Activated CD4-positive, CD25-positive, alpha-beta regulatory T cell treated with anti-CD3 and anti-CD28 coated beads, Interleukin-2, amount 50 U/mL, for 24 hours (primary cell): ENCODE data around the gene ABCD1.
A peak's percentile ranks its signal among the peaks of the same experiment; 100 is the strongest.
"Not testable (repeated sequence)": the region's sequence is repeated elsewhere in the genome, so short reads cannot be mapped to it uniquely, and the experiment has no call there.

Experiments used
- ATAC-seq, 2 donors: fragments of 150-1000 bp; cut with Tn5 transposase; one replicate each; pipeline ENCODE4 v1.10.0; 2021; ENCODE audit warnings: mild to moderate bottlenecking in 1 of 2, moderate library complexity in 1 of 2

Gene ABCD1

GRCh38 chrX:153724252-153725038 is at the start of gene ABCD1, which contains the start of gene BCAP31:
Gene ABCD1 (plus strand): TSS chrX:153724856. CDS start chrX:153725267, 411 bp downstream.
Gene BCAP31 (minus strand): TSS chrX:153724387. CDS start chrX:153723244, 1,143 bp downstream.
- peak; percentile 80 to 84 for ATAC-seq

DNA sequence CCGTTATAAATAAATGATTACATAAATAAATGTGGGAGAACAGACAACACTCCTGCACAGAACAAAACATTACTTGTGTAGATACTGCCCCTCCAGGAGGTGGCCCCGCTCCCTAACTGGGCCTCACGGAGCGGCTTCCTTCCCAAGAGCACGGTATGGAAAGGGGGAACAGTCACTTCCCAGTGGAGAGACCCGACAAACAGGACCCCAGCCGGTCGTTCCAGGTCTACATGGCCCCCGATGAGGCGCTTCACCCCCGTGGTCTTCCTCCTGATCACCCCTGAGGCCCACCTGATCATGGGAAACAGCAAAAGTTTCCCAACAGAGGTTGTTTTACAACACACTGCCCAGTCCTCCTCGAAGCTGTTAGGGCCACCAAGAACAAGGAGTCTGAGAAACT is 43.5 kb upstream of the ABCD1 start:
- ATAC-seq = no peak

DNA sequence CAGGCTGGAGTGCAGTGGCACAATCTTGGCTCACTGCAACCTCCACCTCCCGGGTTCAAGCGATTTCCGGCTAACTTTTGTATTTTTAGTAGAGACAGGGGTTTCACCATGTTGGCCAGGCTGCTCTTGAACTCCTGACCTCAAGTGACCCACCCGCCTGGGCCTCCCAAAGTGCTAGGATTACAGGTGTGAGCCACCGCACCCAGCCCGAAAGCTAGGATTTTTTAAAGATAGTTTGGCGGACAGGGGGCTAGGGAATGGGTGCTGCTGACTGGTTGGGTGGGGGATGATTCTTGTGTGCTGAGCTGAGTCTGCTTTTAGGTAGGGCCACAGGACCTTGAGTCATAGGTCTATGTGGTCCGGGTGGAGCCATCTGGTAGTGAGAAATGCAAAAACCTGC is 41.2 kb upstream of the ABCD1 start:
- ATAC-seq = not testable (repeated sequence)

- ATAC-seq = no peak
Measured at GRCh38 chrX:153684467-153685155, 40.0 kb upstream of the ABCD1 start.

GRCh38 chrX:153685156-153685536 is 39.5 kb upstream of the ABCD1 start:
- no peak for ATAC-seq

- ATAC-seq = no peak
Measured at GRCh38 chrX:153685751-153686696, 38.6 kb upstream of the ABCD1 start.

- ATAC-seq = no peak
Measured at GRCh38 chrX:153686711-153687110, 37.9 kb upstream of the ABCD1 start.

DNA sequence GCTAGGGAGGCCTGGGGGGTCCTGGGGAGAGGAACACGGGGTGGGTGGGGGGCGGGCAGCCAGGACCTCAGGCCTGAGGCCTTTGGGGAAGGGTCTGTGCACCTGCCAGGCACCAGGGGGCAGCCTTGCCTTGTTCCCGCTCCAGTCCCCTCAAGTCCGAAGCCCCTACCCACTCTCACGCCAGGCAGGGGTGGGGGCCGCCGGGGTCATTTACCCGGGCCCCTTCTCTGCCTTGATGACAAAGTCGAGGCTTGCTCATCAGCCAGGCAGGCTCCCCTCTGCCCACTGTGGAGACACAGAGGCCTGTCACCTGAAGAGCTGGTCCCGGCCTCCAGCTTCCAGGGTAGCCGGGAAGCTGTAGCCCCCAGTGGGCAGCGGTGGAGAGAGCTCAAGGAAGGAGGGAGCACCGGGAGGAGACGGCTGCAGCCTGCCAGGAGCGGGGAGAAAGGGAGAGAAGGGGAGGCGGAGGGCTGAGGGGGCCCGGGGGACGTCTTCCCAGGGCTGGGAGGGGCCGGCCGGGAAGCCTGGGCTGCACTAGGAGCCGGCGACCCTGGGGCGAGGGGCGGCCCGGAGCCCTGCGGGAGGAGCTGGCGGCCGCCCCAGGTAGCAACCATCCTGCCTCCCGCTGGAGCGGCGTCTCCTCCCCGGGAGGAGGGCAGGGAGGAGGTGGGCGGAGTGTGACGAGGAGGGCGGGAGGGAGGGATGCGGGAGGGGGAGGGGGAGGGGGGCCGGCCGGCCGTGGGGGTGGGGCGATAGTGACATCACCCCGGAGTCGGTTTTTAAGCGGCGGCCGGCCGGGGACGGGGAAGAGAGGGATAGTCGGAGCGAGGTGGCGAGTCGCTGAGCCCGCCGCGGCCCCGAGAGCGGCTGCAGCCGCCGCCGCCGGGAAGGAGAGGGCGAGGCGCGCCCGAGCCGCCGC is 37.3 kb upstream of the ABCD1 start, which contains the start of gene SLC6A8:
TSS of gene SLC6A8 (plus strand) at position 806 of the 919 bp plus-strand sequence. CDS start 649 bp downstream, outside the sequence.
- ATAC-seq = peak; percentile 24 to 39

GRCh38 chrX:153688071-153688470 is 36.6 kb upstream of the ABCD1 start:
- ATAC-seq = peak; percentile 18 to 29

DNA sequence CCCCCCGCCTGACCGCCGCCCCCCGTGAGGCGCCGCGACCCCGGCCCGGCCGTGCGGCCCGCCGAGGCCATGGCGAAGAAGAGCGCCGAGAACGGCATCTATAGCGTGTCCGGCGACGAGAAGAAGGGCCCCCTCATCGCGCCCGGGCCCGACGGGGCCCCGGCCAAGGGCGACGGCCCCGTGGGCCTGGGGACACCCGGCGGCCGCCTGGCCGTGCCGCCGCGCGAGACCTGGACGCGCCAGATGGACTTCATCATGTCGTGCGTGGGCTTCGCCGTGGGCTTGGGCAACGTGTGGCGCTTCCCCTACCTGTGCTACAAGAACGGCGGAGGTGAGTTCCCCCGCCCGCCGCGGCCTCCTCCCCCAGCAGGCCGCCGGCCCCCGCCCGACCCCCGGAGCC is 36.1 kb upstream of the ABCD1 start:
- no peak for ATAC-seq

DNA sequence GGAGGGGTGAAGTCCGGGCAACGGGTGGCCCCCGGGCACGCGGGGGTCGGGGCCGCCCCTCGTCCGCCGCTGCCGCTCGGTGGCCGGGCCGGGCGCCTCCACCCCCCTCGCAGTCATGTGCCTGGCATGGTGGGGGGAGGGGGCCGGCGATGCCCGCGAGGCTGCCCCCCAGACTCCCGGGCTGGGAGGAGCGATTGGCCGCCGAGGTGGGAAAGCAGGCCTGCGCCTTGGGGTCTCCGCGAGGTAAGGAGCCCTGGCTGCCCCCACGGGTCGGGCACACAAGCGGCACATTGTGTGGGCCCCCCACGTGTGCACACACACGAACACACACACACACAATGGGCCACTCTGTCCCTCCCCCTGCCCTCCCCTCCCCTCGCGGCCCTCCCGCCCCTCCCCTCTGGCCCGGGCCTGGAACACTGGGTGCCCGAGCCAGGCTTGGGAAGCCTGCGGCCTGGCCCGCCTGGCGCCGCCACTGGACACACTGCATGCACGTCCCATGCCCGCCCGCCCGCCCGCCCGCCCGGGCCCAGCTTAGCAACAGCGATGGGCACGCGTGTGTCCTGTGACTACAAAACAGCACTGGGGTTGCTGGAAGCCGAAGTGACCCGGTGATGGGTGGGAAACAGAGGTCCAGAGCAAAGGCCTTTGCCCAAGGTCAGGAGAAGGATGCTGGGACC is 35.6 kb upstream of the ABCD1 start:
- ATAC-seq = no peak

GRCh38 chrX:153689654-153690465 is 34.8 kb upstream of the ABCD1 start:
- ATAC-seq = no peak

- no peak for ATAC-seq
Measured at GRCh38 chrX:153690466-153690865, 34.2 kb upstream of the ABCD1 start.

- ATAC-seq = not testable (repeated sequence)
Measured at GRCh38 chrX:153691032-153691827, 33.4 kb upstream of the ABCD1 start.

GRCh38 chrX:153692003-153692402 is 32.7 kb upstream of the ABCD1 start:
- ATAC-seq = no peak

GRCh38 chrX:153692611-153693156 is 32.0 kb upstream of the ABCD1 start:
- ATAC-seq = no peak

GRCh38 chrX:153693216-153694086 is 31.2 kb upstream of the ABCD1 start:
- no peak for ATAC-seq

GRCh38 chrX:153694256-153694655 is 30.4 kb upstream of the ABCD1 start:
- not testable (repeated sequence) for ATAC-seq
